Stimulated activated CD4-positive, alpha-beta T cell treated with anti-CD3 and anti-CD28 coated beads, Interleukin-2, amount 100 ng/mL, for 48 hours (primary cell): ENCODE measurements around the gene IL1RAP.
"Not testable (repeated sequence)": the region's sequence is repeated elsewhere in the genome, so short reads cannot be mapped to it uniquely, and the experiment has no call there.

ENCODE experiments used
- DNase-seq, 2 donors: peaks; one replicate each; pipeline ENCODE4 v3.0.0-alpha.2; 2020

Gene IL1RAP

GRCh38 chr3:190513409-190514370 lies at the start of gene IL1RAP:
Gene IL1RAP, plus strand, starts transcription at chr3:190514085. Its CDS starts 50,205 bp downstream, at chr3:190564290.
- DNase-seq, result peak; percentile 75 to 78

- no peak for DNase-seq
These were observed 46.0 kb upstream of the IL1RAP start for GRCh38 chr3:190467922-190468321.

GRCh38 chr3:190473261-190473660 lies 40.6 kb upstream of the IL1RAP start:
- DNase-seq, result not testable (repeated sequence)

GRCh38 chr3:190481779-190482178 lies 32.1 kb upstream of the IL1RAP start:
- no peak for DNase-seq

GRCh38 chr3:190485830-190486532 lies 27.9 kb upstream of the IL1RAP start:
- DNase-seq, result no peak

GRCh38 chr3:190486533-190486864 lies 27.4 kb upstream of the IL1RAP start:
- no peak for DNase-seq

GRCh38 chr3:190486908-190487607 lies 26.8 kb upstream of the IL1RAP start:
- no peak for DNase-seq

GRCh38 chr3:190491533-190492054 lies 22.3 kb upstream of the IL1RAP start:
- no peak for DNase-seq

GRCh38 chr3:190492129-190492528 lies 21.8 kb upstream of the IL1RAP start:
- no peak for DNase-seq

- DNase-seq, result no peak
These were observed 20.9 kb upstream of the IL1RAP start for GRCh38 chr3:190492966-190493365.

GRCh38 chr3:190494907-190495306 lies 19.0 kb upstream of the IL1RAP start:
- no peak for DNase-seq

GRCh38 chr3:190495354-190495753 lies 18.5 kb upstream of the IL1RAP start:
- DNase-seq, result no peak

- DNase-seq, result no peak
These were observed 18.1 kb upstream of the IL1RAP start for GRCh38 chr3:190495796-190496195.

GRCh38 chr3:190496859-190497258 lies 17.0 kb upstream of the IL1RAP start:
- no peak for DNase-seq

- no peak for DNase-seq
These were observed 16.1 kb upstream of the IL1RAP start for GRCh38 chr3:190497811-190498210.

- DNase-seq, result no peak
These were observed 15.6 kb upstream of the IL1RAP start for GRCh38 chr3:190498293-190498692.

GRCh38 chr3:190499122-190499521 lies 14.8 kb upstream of the IL1RAP start:
- no peak for DNase-seq

- DNase-seq, result no peak
These were observed 10.9 kb upstream of the IL1RAP start for GRCh38 chr3:190502946-190503345.

- no peak for DNase-seq
These were observed 9.3 kb upstream of the IL1RAP start for GRCh38 chr3:190504354-190505125.

GRCh38 chr3:190505381-190506003 lies 8.4 kb upstream of the IL1RAP start:
- DNase-seq, result no peak

GRCh38 chr3:190506271-190506670 lies 7.6 kb upstream of the IL1RAP start:
- no peak for DNase-seq

- no peak for DNase-seq
These were observed 1.2 kb upstream of the IL1RAP start for GRCh38 chr3:190512666-190513065.
